H1 (cell line): ENCODE data around the gene NFIC. TPM values are rescaled to one million over a fixed set of nuclear protein-coding genes. Genes with fewer than 3 reads are reported as not detected.

Source experiments
- CTCF ChIA-PET: fragments of 300-600 bp; sonication (Branson Sonifier 250); formaldehyde crosslinking; loops from one replicate; lab custom pipeline; 2021; ENCODE audit not compliant: partially characterized antibody; lab: Charles Lee
- POLR2A ChIA-PET: fragments of 300-600 bp; sonication (Branson Sonifier 250); formaldehyde crosslinking; loops from one replicate; lab custom pipeline; 2021; ENCODE audit warnings: inconsistent platforms; ENCODE audit not compliant: partially characterized antibody; lab: Charles Lee
- DNase-seq, 2 experiments: peaks; one replicate each; pipeline versions ENCODE4 v3.0.0 to v3.0.0-alpha.2; 2010 to 2022; ENCODE audit warnings: low spot score in 2 of 2, low read depth in 1 of 2, mixed read lengths in 1 of 2
- FAIRE-seq: peaks from 2 replicates; lab custom pipeline; 2011; peaks lifted over from hg19 to GRCh38; lab: Jason Lieb, UNC
- H2AFZ ChIP-seq: 2 replicates; pipeline ENCODE4 v1.8.1; 2012; ENCODE audit warnings: low read length, inconsistent platforms
- H2AK5ac ChIP-seq: 2 replicates; pipeline ENCODE4 v1.6.1; 2013; ENCODE audit warnings: low read depth, low read length
- H2BK120ac ChIP-seq: replicated peaks from 2 replicates; pipeline ENCODE3; 2013; ENCODE audit warnings: low read depth, low read length, inconsistent platforms
- H2BK12ac ChIP-seq: 2 replicates; pipeline ENCODE4 v1.6.1; 2013; ENCODE audit warnings: low read depth, low read length
- H2BK15ac ChIP-seq: 2 replicates; pipeline ENCODE4 v1.6.1; 2013; ENCODE audit warnings: low read length
- H2BK20ac ChIP-seq: 2 replicates; pipeline ENCODE4 v1.6.1; 2013; ENCODE audit warnings: low read length
- H2BK5ac ChIP-seq: 2 replicates; pipeline ENCODE4 v1.6.1; 2013; ENCODE audit warnings: low read depth, low read length
- H3K14ac ChIP-seq: 2 replicates; pipeline ENCODE4 v1.6.1; 2013; ENCODE audit warnings: inconsistent platforms; ENCODE audit not compliant: insufficient read length
- H3K18ac ChIP-seq: 2 replicates; pipeline ENCODE4 v1.6.1; 2013; ENCODE audit warnings: low read length; ENCODE audit errors: extremely low read depth
- H3K23ac ChIP-seq: 2 replicates; pipeline ENCODE4 v1.6.1; 2013; ENCODE audit warnings: inconsistent platforms; ENCODE audit not compliant: insufficient read length
- H3K23me2 ChIP-seq: 2 replicates; pipeline ENCODE4 v1.6.1; 2013; ENCODE audit warnings: low read depth, low read length
- H3K27ac ChIP-seq: 2 replicates; pipeline ENCODE4 v1.6.1; 2011; ENCODE audit warnings: low read depth, low read length, inconsistent platforms
- H3K27me3 ChIP-seq, 4 experiments: replicated peaks in 1 of 4; 1 replicate in 1 of 4; 2 replicates in 3 of 4; pipeline versions ENCODE4 v1.6.1 to v1.8.1; 2011 to 2013; ENCODE audit warnings: low read length in 3 of 4, mild to moderate bottlenecking in 3 of 4, inconsistent platforms in 2 of 4, mixed read lengths in 2 of 4, moderate library complexity in 1 of 4; ENCODE audit not compliant: control insufficient read depth in 3 of 4, insufficient read depth in 3 of 4; ENCODE audit errors: extremely low read depth in 1 of 4
- H3K36me3 ChIP-seq, 4 experiments: 2 replicates each; pipeline versions ENCODE4 v1.6.1 to v1.8.1; 2011 to 2013; ENCODE audit warnings: mild to moderate bottlenecking in 4 of 4, low read length in 3 of 4, moderate library complexity in 2 of 4, control low read depth in 1 of 4, inconsistent platforms in 1 of 4; ENCODE audit not compliant: insufficient read depth in 4 of 4, control insufficient read depth in 2 of 4
- H3K4ac ChIP-seq: replicated peaks from 2 replicates; pipeline ENCODE3; 2013; ENCODE audit warnings: low read length, low read depth, mixed read lengths, inconsistent platforms; ENCODE audit not compliant: insufficient read length
- H3K4me1 ChIP-seq, 4 experiments: replicated peaks in 1 of 4; 1 replicate in 1 of 4; 2 replicates in 3 of 4; pipeline versions ENCODE4 v1.6.1 to v1.8.1; 2011 to 2013; ENCODE audit warnings: low read length in 3 of 4, inconsistent platforms in 2 of 4, mixed read lengths in 1 of 4; ENCODE audit not compliant: insufficient read depth in 4 of 4, control insufficient read depth in 3 of 4
- H3K4me2 ChIP-seq, 2 experiments: 2 replicates each; pipeline versions ENCODE4 v1.6.1 to v1.8.1; 2011 to 2013; ENCODE audit warnings: low read depth in 2 of 2, low read length in 2 of 2, control low read depth in 1 of 2, inconsistent platforms in 1 of 2, mild to moderate bottlenecking in 1 of 2; ENCODE audit not compliant: insufficient read depth in 1 of 2
- H3K4me3 ChIP-seq, 4 experiments: fragments of 200-600, 300-600 bp in 1 of 4; sonication (generic), shearing (Covaris generic), sonication (Bioruptor Twin) in 1 of 4; 2 replicates each; pipeline versions ENCODE4 v1.5.1 to v1.8.1; 2011 to 2016; ENCODE audit warnings: low read length in 4 of 4, low read depth in 3 of 4, control low read depth in 2 of 4, inconsistent platforms in 2 of 4, mild to moderate bottlenecking in 2 of 4, mixed read lengths in 1 of 4, moderate library complexity in 1 of 4; ENCODE audit not compliant: insufficient read depth in 2 of 4; ENCODE audit errors: extremely low read depth in 1 of 4
- H3K56ac ChIP-seq: replicated peaks from 2 replicates; pipeline ENCODE3; 2013; ENCODE audit warnings: low read depth, mild to moderate bottlenecking, mixed read lengths, low read length, inconsistent platforms; ENCODE audit not compliant: insufficient read length
- H3K79me1 ChIP-seq: 2 replicates; pipeline ENCODE4 v1.6.1; 2013; ENCODE audit warnings: low read depth, low read length, control low read depth
- H3K79me2 ChIP-seq, 2 experiments: 2 replicates each; pipeline versions ENCODE4 v1.6.1 to v1.8.1; 2012 to 2013; ENCODE audit warnings: low read length in 2 of 2, mild to moderate bottlenecking in 2 of 2, inconsistent platforms in 1 of 2; ENCODE audit not compliant: insufficient read depth in 2 of 2, control insufficient read depth in 1 of 2
- H3K9ac ChIP-seq, 4 experiments: replicated peaks in 1 of 4; 1 replicate in 1 of 4; 2 replicates in 3 of 4; pipeline versions ENCODE4 v1.6.1 to v1.8.1; 2011 to 2013; ENCODE audit warnings: low read depth in 3 of 4, low read length in 3 of 4, control low read depth in 2 of 4, mild to moderate bottlenecking in 2 of 4, moderate library complexity in 2 of 4, inconsistent platforms in 1 of 4; ENCODE audit errors: extremely low read depth in 1 of 4
- H3K9me3 ChIP-seq, 2 experiments: 2 replicates each; pipeline versions ENCODE4 v1.6.1 to v1.8.1; 2012 to 2013; ENCODE audit warnings: mild to moderate bottlenecking in 2 of 2, moderate library complexity in 2 of 2, control low read depth in 1 of 2, inconsistent platforms in 1 of 2, low read depth in 1 of 2, low read length in 1 of 2, mixed read lengths in 1 of 2; ENCODE audit not compliant: insufficient read depth in 2 of 2
- H4K20me1 ChIP-seq, 2 experiments: replicated peaks in 1 of 2; 2 replicates each; pipeline versions ENCODE3 to v1.8.1; 2011 to 2013; ENCODE audit warnings: inconsistent platforms in 2 of 2, low read length in 2 of 2, mild to moderate bottlenecking in 1 of 2; ENCODE audit not compliant: insufficient read depth in 2 of 2, control insufficient read depth in 1 of 2
- H4K5ac ChIP-seq: 2 replicates; pipeline ENCODE4 v1.6.1; 2013; ENCODE audit warnings: low read length, low read depth, mixed read lengths, inconsistent platforms; ENCODE audit not compliant: insufficient read length
- H4K8ac ChIP-seq: 2 replicates; pipeline ENCODE4 v1.8.0; 2013; ENCODE audit warnings: mild to moderate bottlenecking, moderate library complexity, low read length, inconsistent platforms; ENCODE audit not compliant: insufficient read depth; ENCODE audit errors: extremely low read depth
- H4K91ac ChIP-seq: replicated peaks from 2 replicates; pipeline ENCODE3; 2013; ENCODE audit warnings: low read length, mixed read lengths, inconsistent platforms; ENCODE audit not compliant: insufficient read length
- CBX8 ChIP-seq: fragments of 300-800, 300-1000 bp; sonication (generic); IDR thresholded peaks from 2 replicates; pipeline ENCODE4 v1.7.1; 2016; ENCODE audit warnings: low read depth, low read length, borderline replicate concordance
- GTF2F1 ChIP-seq: IDR thresholded peaks from 2 replicates; pipeline ENCODE4 v1.6.1; 2012; ENCODE audit warnings: low read depth, low read length, improper control_type of control experiment, borderline replicate concordance
- HDAC6 ChIP-seq: IDR thresholded peaks from one replicate; pipeline ENCODE4 v1.7.1; 2012; ENCODE audit warnings: low read depth, mild to moderate bottlenecking, inconsistent platforms, low read length, moderate library complexity
- JUN ChIP-seq: IDR thresholded peaks from 2 replicates; pipeline ENCODE4 v1.6.1; 2011; ENCODE audit warnings: low read depth, mild to moderate bottlenecking, improper control_type of control experiment, low read length
- RFX5 ChIP-seq: IDR thresholded peaks from 2 replicates; pipeline ENCODE4 v1.6.1; 2011; ENCODE audit warnings: low read depth, low read length, improper control_type of control experiment, borderline replicate concordance
- SIN3A ChIP-seq, 2 experiments: IDR thresholded peaks in 1 of 2; conservative IDR thresholded peaks in 1 of 2; 2 replicates each; pipeline ENCODE4 v1.6.1; 2011 to 2012; ENCODE audit warnings: low read length in 2 of 2, improper control_type of control experiment in 1 of 2, low read depth in 1 of 2, mild to moderate bottlenecking in 1 of 2
- SUZ12 ChIP-seq: fragments of 200-600 bp; sonication (generic); IDR thresholded peaks from 2 replicates; pipeline ENCODE4 v1.6.1; 2012; ENCODE audit warnings: mild to moderate bottlenecking, inconsistent platforms, low read length, moderate library complexity, mixed read lengths
- TBP ChIP-seq: IDR thresholded peaks from 2 replicates; pipeline ENCODE4 v1.6.1; 2011; ENCODE audit warnings: low read depth, low read length, improper control_type of control experiment
- TEAD4 ChIP-seq: IDR thresholded peaks from 2 replicates; pipeline ENCODE4 v1.6.1; 2012; ENCODE audit warnings: low read depth, low read length, inconsistent platforms, mixed read lengths
- YY1 ChIP-seq: IDR thresholded peaks from 2 replicates; pipeline ENCODE4 v1.6.1; 2011; ENCODE audit warnings: low read depth, mild to moderate bottlenecking, low read length
- WGBS, 2 experiments: shearing (Covaris generic) in 1 of 2; methylation state at CpG; one replicate each; pipeline versions ENCODE4 v1.1.6 to v1.1.7; 2013 to 2015; ENCODE audit warnings: low lambda C conversion rate in 2 of 2, mixed read lengths in 2 of 2, inconsistent platforms in 1 of 2, low coverage in 1 of 2, missing lambda C conversion rate in 1 of 2; ENCODE audit not compliant: insufficient replicate concordance in 2 of 2, insufficient coverage in 1 of 2, insufficient read length in 1 of 2; ENCODE audit errors: extremely low coverage in 1 of 2, missing lambda C conversion rate in 1 of 2; 5-methylcytosine and 5-hydroxymethylcytosine counted together
- polyA plus RNA-seq, 7 experiments: library from polyadenylated mRNA; depleted of rRNA in 3 of 7; stranded (reverse) in 5 of 7; unstranded in 2 of 7; fragments of >200 nt in 5 of 7; fragments of 200-250 nt in 2 of 7; gene quantifications; 1 replicate in 5 of 7; 2 replicates in 1 of 7; 4 replicates in 1 of 7; pipeline versions ENCODE4 v1.2.1 to v1.2.3, GENCODE V29; 2011 to 2013; ENCODE audit warnings: missing spikeins in 2 of 7, mixed read lengths in 2 of 7
- total RNA-seq: library from RNA; stranded (reverse); fragmentation: NEBNext Ultra II Directional; extraction: Animal tissue kit (Norgen Biotek cat#: 25700); gene quantifications from 2 replicates; pipeline ENCODE4 v1.2.1, GENCODE V29; 2021
- TF ChIP-seq, protein P1 (sequence below): IDR thresholded peaks from 2 replicates; pipeline ENCODE4 v1.6.1; 2011; ENCODE audit warnings: low read length, improper control_type of control experiment
- TF ChIP-seq, protein P2 (sequence below): IDR thresholded peaks from 2 replicates; pipeline ENCODE4 v1.6.1; 2011; ENCODE audit warnings: low read depth, mild to moderate bottlenecking, low read length; ENCODE audit not compliant: insufficient read depth

Gene NFIC
- total and polyA plus RNA-seq, 2 of the 8 experiments (the other 6 are each of a cell fraction or from before 2014, with no cell fraction given): 0.56 to 3.2 TPM

DNA sequence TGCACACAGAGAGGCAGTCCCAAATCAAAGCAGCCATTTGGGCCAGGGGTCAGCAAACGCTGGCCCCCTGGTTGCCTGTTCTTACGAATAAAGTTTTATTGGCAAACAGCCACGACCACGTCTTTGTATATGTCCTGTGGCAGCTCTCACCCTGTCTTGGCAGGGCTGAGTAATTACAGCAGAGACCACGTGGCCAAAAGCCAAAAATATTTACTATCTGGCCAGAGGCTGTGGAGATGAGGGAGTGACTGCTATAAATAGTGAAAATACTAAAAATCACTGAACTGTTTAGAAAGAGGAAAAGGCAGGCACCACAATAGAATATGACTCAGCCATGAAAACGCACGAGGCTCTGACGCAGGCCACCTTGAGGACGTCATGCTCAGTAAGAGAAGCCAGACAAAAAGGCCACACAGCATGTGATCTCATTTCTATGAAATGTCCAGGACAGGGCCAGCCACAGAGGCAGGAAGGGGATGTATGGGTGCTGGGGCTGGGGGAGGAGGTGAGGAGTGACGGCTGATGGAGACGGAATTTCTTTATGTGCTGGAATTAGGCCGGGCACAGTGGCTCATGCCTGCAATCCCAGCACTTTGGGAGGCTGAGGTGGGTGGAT is 84.5 kb downstream of the NFIC start:
- H3K18ac ChIP-seq: no peak overlapping the region
- H3K4me1 ChIP-seq: no peaks in the 10 kb centered on the region
- no peaks in the 10 kb centered on the region for H3K9me3 ChIP-seq
- no peak overlapping the region for H3K9ac ChIP-seq
- no peak overlapping the region for H2BK5ac ChIP-seq
- H3K4me3 ChIP-seq: no peak overlapping the region
- no peak overlapping the region for H3K4ac ChIP-seq
- H3K27ac ChIP-seq: no peak overlapping the region
- no peak overlapping the region for H3K23ac ChIP-seq
- no peak overlapping the region for H4K91ac ChIP-seq
- H4K8ac ChIP-seq: no peak overlapping the region
- no peak overlapping the region for H2BK120ac ChIP-seq
- POLR2A ChIA-PET: no interaction called here
- H3K56ac ChIP-seq: no peak overlapping the region
- CTCF ChIA-PET: interaction anchor here (4.8 kb wide), 1 partner anchor 21 kb away, joined by 22 read pairs; no protein-coding TSS in a partner anchor
- WGBS, 2 experiments: 84% methylated on average over 12 of the region's 12 CpGs; no CpG with 5 or more reads in 1 of the 2 experiments
- FAIRE-seq: no peak
- H4K20me1 ChIP-seq: no peaks in the 10 kb centered on the region
- H3K14ac ChIP-seq: no peak overlapping the region
- H4K5ac ChIP-seq: no peak overlapping the region
- no peaks in the 10 kb centered on the region for H3K36me3 ChIP-seq
- DNase-seq: no peak
- H3K4me2 ChIP-seq: no peak overlapping the region
- no peaks in the 10 kb centered on the region for H3K23me2 ChIP-seq
- no peak overlapping the region for H2BK15ac ChIP-seq
- no peak overlapping the region for H2AK5ac ChIP-seq
- H3K79me2 ChIP-seq: no peaks in the 10 kb centered on the region
- no peak overlapping the region for H2AFZ ChIP-seq
- no peak overlapping the region for H2BK20ac ChIP-seq
- no peaks in the 10 kb centered on the region for H3K79me1 ChIP-seq
- no peaks in the 10 kb centered on the region for H3K27me3 ChIP-seq
- no peak overlapping the region for H2BK12ac ChIP-seq
- TF ChIP-seq YY1 (no peak), SIN3A (conservative IDR thresholded peaks at IDR 0.05 in 1 of 2, IDR thresholded peaks at IDR 0.05 in 1 of 2; ENCODE audit: low read depth in 1 of 2, low read length in 2 of 2) (no peak), HDAC6 (no peak), CBX8 (no peak), GTF2F1 (no peak), SUZ12 (no peak), TEAD4 (no peak), JUN (no peak), RFX5 (no peak), TBP (no peak)
- TF ChIP-seq, protein P1, sequence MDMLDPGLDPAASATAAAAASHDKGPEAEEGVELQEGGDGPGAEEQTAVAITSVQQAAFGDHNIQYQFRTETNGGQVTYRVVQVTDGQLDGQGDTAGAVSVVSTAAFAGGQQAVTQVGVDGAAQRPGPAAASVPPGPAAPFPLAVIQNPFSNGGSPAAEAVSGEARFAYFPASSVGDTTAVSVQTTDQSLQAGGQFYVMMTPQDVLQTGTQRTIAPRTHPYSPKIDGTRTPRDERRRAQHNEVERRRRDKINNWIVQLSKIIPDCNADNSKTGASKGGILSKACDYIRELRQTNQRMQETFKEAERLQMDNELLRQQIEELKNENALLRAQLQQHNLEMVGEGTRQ: no peak
- TF ChIP-seq, protein P2, sequence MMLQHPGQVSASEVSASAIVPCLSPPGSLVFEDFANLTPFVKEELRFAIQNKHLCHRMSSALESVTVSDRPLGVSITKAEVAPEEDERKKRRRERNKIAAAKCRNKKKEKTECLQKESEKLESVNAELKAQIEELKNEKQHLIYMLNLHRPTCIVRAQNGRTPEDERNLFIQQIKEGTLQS: no peak
